Measurements from ENCODE around the gene ISOC1. TPM values are rescaled to one million over a fixed set of nuclear protein-coding genes. Genes with fewer than 3 reads are reported as not detected.

Gene ISOC1
- total and polyA plus RNA-seq, 2 experiments from 2014 or later: 214 to 303 TPM

DNA sequence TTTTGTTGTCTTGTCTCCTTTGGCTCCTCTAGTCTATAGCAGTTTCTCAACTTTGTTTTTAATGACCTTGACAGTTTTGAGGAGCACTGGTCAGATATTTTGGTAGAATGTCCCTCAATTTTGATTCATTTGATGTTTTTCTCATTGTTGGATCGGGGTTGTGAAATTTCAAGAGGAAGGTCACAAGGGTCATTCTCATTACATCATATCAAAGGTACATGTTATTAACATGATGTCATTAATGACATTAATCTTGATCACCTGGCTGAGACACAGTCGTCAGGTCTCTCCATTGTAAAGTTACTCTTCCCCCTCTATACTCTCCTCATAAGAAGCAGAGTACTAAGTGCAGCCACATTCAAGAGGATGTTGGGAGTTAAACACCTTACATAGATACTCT is 7.2 kb downstream of the ISOC1 start:
- TF ChIP-seq, protein P1, sequence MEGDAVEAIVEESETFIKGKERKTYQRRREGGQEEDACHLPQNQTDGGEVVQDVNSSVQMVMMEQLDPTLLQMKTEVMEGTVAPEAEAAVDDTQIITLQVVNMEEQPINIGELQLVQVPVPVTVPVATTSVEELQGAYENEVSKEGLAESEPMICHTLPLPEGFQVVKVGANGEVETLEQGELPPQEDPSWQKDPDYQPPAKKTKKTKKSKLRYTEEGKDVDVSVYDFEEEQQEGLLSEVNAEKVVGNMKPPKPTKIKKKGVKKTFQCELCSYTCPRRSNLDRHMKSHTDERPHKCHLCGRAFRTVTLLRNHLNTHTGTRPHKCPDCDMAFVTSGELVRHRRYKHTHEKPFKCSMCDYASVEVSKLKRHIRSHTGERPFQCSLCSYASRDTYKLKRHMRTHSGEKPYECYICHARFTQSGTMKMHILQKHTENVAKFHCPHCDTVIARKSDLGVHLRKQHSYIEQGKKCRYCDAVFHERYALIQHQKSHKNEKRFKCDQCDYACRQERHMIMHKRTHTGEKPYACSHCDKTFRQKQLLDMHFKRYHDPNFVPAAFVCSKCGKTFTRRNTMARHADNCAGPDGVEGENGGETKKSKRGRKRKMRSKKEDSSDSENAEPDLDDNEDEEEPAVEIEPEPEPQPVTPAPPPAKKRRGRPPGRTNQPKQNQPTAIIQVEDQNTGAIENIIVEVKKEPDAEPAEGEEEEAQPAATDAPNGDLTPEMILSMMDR (IDR thresholded peaks at IDR 0.05; ENCODE audit: low read depth, low read length): no peak
- no peaks in the 10 kb centered on the region for H3K9me3 ChIP-seq (ENCODE audit: low read depth)
- peaks cover 51% of the 10 kb centered on the region for H3K4me1 ChIP-seq (ENCODE audit: low read depth)
- H3K36me3 ChIP-seq: peaks cover 21% of the 10 kb centered on the region
- DNase-seq (ENCODE audit: low read depth in 1 of 2, low spot score in 1 of 2): no peak
- H3K27me3 ChIP-seq: no peaks in the 10 kb centered on the region
- no peak overlapping the region for H3K27ac ChIP-seq
- H3K4me3 ChIP-seq: no peak overlapping the region

DNA sequence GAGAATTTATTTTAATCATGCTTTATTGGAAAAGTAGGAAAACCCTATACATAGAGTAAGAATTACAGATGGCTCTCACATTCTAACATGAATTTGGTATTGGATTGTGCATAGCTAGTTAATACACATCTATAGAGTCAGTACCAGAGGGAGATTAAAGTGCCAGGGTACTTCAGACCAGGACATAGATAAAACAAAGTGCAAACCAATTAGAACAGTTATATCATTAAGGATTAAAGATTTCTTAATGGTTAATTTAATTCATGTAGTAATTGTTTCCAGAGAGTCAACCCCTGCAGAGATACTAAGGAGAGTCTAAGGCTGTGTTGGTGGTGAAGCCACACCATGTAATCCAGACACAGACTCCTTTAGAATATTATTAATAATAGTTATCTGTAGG is 8.8 kb downstream of the ISOC1 start:
- H3K36me3 ChIP-seq: peaks cover 37% of the 10 kb centered on the region

DNA sequence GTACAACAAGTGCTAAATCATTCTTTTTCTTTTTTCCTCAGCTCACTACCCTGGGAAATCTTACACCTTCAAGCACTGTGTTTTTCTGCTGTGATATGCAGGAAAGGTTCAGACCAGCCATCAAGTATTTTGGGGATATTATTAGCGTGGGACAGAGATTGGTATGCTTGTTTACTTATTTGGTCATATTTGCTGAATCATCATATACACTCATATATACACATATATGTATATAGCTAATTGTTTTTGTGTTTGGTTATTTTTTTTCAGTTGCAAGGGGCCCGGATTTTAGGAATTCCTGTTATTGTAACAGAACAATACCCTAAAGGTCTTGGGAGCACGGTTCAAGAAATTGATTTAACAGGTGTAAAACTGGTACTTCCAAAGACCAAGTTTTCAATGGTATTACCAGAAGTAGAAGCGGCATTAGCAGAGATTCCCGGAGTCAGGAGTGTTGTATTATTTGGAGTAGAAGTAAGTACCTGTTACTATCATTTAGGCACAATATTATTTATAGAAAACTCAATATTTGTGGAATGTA is 10.4 kb downstream of the ISOC1 start:
- Histone ChIP-seq H3K27me3 (no peaks in the 10 kb centered on the region), H3K9me3 (ENCODE audit: low read depth) (no peaks in the 10 kb centered on the region), H3K4me1 (ENCODE audit: low read depth) (peaks cover 22% of the 10 kb centered on the region), H3K36me3 (peaks cover 51% of the 10 kb centered on the region), H3K4me3 (no peak overlapping the region), H3K27ac (no peak overlapping the region)
- TF ChIP-seq, protein P1 (IDR thresholded peaks at IDR 0.05; ENCODE audit: low read depth, low read length): no peak
- no peak for DNase-seq (ENCODE audit: low read depth in 1 of 2, low spot score in 1 of 2)

More for the DNA sequence above, 8.8 kb downstream of the ISOC1 start:
- TF ChIP-seq, protein P1 (IDR thresholded peaks at IDR 0.05; ENCODE audit: low read depth, low read length): no peak
- Histone ChIP-seq H3K27me3 (no peaks in the 10 kb centered on the region), H3K9me3 (ENCODE audit: low read depth) (no peaks in the 10 kb centered on the region), H3K27ac (peak overlapping the region; percentile 11), H3K4me3 (no peak overlapping the region), H3K4me1 (ENCODE audit: low read depth) (peaks cover 35% of the 10 kb centered on the region)
- DNase-seq (ENCODE audit: low read depth in 1 of 2, low spot score in 1 of 2): no peak

GRCh38 chr5:129107637-129108036 is 13.1 kb downstream of the ISOC1 start:
- DNase-seq (ENCODE audit: low read depth in 1 of 2, low spot score in 1 of 2): no peak
- Histone ChIP-seq H3K9me3 (ENCODE audit: low read depth) (no peaks in the 10 kb centered on the region), H3K4me1 (ENCODE audit: low read depth) (peaks cover 21% of the 10 kb centered on the region), H3K36me3 (peaks cover 51% of the 10 kb centered on the region), H3K4me3 (no peak overlapping the region), H3K27ac (no peak overlapping the region), H3K27me3 (no peaks in the 10 kb centered on the region)
- TF ChIP-seq, protein P1 (IDR thresholded peaks at IDR 0.05; ENCODE audit: low read depth, low read length): no peak

DNA sequence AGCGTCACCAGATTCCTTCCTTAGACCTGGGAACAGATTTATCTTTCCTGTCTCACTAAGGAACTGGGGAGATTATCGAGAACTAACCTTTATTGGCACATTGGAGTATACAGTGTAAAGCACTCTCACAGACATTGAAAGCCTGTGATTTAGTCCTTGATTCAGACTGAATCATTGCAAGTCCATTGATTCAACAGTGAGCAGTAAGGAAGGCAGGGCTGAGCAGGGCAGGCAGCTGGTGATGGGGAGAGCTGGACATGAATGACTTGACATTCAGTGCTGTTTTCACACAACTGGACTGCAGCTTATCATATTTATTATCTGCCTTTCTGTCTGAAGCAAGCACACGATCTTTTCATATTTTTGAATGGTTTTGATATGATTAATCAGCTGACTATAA is 16.2 kb downstream of the ISOC1 start:
- TF ChIP-seq, protein P1 (IDR thresholded peaks at IDR 0.05; ENCODE audit: low read depth, low read length): no peak
- Histone ChIP-seq H3K4me1 (ENCODE audit: low read depth) (peaks cover 5% of the 10 kb centered on the region), H3K36me3 (peaks cover 49% of the 10 kb centered on the region), H3K4me3 (no peak overlapping the region), H3K27ac (no peak overlapping the region), H3K27me3 (no peaks in the 10 kb centered on the region), H3K9me3 (ENCODE audit: low read depth) (no peaks in the 10 kb centered on the region)
- DNase-seq (ENCODE audit: low read depth in 1 of 2, low spot score in 1 of 2): no peak
